ENCODE results near the gene TAMM41.
"Not testable (repeated sequence)": the region's sequence is repeated elsewhere in the genome, so short reads cannot be mapped to it uniquely, and the experiment has no call there.

The TAMM41 gene

DNA sequence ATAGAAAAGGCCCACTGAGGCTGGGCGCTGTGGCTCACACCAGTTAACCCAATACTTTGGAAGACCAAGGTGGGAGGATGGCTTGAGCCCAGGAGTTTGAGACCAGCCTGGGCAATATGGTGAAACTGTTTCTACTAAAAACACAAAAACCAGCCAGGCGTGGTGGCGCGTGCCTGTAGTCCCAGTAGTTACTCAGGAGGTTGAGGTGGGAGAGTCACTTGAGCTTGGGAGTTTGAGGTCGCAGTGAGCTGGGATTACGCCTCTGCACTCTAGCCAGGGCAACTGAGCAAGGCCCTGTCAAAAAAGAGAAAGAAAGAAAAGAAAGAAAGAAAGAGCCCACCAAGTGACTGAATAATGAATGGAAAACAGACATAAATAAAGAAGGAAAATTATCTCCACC lies 32.0 kb downstream of the TAMM41 start:
- DNase-seq (ENCODE audit: low spot score): no peak

DNA sequence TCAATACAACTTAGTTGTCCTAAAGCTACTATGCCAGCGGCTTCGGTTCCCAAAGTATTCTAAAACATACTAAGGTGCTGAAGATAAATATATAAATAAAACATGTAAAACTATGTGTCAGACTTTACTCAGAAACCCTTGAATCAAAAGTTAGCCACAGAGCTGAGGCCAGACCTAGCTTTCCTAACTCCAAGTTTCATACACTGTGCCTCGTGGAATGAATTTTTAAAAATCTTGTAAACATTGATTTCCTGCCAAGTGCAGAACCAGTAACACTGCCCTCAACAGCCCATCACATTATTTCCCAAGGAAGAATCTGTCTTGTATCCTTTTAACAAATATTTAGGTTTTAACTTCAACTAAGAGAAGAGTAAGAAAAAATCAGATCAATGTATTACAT lies 36.4 kb downstream of the TAMM41 start:
- DNase-seq (ENCODE audit: low spot score): no peak

DNA sequence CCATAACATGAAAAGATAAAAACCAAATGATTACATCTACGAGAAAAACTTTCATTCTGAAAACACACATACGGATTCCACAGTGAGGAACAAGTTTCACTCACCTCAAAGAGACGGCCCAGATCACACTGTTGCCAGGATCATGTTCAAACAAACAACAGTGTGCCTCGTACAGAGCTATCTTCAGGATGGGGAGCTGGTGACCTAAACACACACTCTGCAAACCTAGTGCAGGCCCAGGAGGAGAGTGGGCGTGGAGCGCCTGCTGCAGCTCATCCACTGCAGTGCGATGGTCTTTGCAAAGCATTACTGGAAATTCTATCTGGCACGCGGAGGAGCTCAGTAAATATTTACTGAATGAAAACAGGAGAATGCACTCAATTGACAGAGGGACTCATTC lies 38.5 kb downstream of the TAMM41 start:
- DNase-seq (ENCODE audit: low spot score): no peak

DNA sequence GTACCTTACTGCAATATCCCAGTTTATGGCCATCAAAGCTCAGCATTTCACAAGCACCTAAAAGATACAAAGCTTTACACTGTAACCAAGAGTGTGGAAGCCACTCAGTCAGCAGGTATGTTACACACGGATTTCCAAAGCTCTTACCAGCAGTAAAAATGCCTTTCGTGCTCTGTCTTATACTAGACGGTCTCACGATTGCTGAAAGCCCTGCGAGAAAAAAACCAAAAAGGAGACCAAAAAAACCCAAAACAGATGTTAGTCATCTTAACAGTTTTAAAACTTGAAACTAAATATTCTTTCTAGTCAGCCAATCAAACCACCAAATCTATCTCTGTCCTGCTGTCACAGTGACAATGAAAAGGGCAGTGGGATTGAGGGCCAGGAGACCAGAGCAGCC lies 39.0 kb downstream of the TAMM41 start:
- DNase-seq (ENCODE audit: low spot score): no peak

DNA sequence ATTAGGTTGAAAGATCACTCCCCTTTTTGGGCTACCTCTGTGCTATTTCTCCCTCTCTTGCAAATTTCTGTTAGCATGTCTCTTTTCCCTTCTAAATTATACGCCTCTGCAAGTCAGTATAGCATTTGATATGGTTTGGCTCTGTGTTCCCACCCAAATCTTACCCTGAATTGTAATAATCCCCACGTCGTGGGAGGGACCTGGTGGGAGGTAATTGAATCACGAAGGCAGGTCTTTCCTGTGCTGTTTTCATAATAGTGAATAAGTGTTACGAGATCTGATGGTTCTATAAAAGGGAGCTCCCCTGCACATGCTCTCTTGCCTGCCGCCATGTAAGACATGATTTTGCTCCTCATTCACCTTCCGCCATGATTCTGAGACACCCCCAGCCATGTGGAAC lies 41.0 kb downstream of the TAMM41 start:
- no peak for DNase-seq (ENCODE audit: low spot score)

DNA sequence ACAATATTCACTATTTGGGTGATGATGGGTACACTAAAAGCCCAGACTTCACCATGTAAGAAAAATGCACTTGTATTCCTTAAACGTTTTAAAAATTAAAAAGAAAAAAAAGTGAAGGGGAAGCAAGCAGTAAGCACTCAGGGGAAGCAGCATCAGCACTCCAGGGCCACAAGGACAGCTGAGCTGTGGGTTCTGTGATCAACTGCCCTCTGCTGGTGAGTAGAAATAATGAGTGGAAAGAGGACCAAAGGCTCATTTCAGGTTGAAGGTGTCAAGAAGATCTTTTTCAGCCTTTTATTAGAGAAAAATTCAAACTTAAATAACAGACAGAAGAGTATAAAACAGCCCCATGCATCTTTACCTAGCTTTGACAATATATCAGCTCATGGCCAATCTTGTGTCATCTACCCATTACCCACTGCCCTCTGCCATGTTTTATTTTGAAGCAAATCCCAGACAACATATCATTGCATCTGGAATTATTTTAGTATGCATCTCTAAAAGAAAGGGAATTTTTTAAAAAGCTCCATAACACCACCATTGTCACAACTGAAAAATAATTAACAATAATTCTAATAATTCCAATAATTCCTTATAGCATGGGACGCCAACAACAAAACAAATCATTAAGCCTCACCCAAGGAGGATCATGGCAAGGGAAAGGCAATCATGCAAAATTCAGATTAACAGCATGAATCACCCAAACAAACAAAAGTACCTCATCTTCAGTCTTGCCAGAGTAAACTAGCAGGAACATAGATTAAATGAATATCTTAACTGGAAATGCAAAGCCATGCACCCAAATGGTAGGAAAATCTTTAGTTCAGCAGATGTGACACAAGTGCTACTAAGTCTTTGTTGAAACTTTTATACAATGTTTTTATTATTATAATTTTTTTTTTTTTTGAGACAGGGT lies 42.5 kb downstream of the TAMM41 start:
- DNase-seq (ENCODE audit: low spot score): no peak

DNA sequence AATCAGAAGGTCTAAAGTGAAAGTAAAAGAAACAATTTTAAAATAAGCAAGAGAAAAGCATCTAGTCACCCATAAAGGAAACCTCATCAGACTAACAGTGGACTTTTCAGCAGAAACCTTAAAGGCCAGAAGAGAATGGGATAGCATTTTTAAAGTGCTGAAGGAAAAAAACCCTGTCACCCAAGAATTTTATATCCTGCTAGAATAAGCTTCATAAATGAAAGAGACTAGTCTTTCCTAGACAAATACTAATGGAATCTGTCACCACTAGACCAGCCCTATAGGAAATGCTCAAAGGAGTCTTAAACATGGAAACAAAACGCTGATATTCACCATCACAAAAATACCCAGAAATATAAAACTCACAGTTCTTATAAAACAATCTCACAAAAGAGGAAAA lies 46.9 kb downstream of the TAMM41 start:
- DNase-seq (ENCODE audit: low spot score): no peak

DNA sequence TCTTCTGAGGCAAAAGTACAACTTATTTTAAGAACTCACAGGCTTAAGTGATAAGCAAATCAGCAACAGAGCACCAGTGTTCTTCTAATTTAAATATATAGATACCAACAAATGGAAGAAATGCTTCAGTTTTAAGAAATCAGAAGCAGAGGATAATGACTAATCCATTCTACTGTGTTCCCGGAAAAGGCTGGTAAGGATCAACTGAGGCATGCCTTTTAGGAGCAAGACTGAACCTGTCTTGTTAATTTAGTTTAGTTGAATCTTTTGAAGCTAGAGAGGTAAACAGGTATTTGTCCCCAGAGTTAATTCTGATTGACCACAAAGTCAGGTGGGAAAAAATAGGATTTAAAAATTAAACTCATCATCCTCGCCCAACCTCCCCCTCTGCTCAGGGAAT lies 51.8 kb downstream of the TAMM41 start:
- DNase-seq (ENCODE audit: low spot score): no peak

DNA sequence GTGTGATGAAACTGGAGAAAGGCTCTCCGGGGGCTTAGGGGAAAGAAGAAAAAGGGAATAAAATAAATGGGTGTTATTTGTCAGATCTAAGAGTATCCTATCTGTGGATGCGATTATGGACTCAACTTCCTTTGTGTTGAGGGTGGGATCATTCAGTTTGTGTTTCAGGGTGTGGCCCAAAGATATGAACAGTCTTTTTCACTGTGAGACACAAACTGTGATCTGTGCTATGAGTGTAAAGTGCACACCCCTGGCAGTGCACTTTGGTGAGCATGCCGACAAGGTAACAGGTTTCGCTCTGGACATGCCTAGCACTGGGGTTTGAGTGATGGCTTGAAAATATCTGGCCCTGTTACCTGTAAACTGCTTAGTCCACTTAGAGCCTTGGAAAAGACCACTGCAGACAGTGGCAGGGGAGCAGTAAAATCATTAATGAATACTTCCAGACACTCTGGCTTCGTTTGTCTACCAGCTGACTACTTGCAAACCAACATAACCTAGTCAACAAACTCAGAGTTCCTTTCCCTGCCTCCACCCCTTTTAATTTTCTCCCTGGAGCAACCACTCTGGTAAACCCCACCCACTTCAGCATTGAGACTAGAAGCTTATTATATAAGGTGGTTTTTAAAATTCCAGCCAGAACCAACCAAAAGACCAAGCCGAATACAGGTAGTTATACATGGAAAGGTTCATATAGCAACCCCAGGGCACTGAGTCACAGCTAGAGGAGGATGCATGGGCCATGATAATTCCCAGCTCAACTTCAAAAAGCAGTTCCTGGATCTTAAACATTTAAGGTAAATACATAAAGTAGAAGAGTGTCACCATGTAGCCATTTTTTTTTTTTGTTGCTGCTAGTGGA lies 55.1 kb downstream of the TAMM41 start:
- no peak for DNase-seq (ENCODE audit: low spot score)

DNA sequence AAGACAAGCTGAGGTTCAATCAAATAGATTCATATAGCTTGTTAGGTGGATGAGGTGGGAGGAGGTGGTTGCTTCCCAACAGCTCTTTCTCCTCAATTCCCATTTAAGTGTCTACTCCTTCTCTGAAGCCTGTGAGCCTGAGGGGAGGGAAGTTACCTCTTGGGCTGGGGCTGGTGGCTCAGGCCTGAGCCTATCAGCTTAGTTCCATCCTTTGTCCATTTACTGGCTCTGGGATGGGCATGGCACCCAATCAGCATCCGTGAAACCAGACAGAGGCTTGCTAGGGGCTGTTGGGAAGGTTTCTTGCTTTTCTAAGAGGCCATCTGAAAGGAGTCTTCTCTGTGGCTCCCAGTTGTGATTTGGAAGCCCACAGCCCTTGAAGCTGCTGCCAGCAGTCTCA lies 57.3 kb downstream of the TAMM41 start:
- no peak for DNase-seq (ENCODE audit: low spot score)

DNA sequence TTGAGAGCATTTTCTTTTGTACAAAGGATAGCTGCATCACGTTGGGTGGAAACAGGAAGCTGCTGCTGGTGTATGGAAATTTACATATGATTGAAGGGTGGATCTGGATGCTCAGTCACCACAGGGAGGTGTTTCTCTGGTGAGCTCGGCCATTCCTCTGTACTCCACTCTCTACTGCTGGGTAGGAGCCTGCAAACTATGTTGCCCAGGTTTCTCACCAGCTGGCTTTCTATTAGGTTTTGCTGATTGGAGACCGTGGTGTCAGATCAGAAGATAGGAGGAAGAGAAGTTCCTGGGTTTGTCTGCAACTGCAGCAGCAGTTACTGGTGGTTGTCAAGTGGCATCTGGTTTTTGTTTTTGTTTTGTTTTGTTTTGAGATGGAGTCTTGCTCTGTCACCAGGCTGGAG lies 61.7 kb downstream of the TAMM41 start:
- DNase-seq (ENCODE audit: low spot score): no peak

DNA sequence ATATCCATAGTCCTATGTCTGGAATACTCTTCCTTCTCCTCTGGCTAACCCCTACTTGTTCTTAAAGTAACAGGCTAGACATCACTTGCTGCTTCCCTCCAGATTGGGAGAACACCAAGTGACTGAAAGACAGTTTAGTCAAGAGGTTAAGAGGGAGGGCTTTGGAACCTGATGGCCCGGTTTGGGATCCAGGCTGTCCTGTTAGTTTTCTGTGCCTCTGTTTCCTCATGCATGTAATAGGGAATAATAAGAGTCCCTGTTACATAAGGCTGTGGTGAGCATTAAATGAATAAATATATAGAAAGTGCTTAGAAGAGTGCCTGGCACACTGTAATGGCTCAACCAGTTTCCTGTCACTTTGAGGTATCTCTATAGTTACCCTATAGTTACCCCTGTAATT lies 66.3 kb downstream of the TAMM41 start:
- DNase-seq (ENCODE audit: low spot score): no peak

DNA sequence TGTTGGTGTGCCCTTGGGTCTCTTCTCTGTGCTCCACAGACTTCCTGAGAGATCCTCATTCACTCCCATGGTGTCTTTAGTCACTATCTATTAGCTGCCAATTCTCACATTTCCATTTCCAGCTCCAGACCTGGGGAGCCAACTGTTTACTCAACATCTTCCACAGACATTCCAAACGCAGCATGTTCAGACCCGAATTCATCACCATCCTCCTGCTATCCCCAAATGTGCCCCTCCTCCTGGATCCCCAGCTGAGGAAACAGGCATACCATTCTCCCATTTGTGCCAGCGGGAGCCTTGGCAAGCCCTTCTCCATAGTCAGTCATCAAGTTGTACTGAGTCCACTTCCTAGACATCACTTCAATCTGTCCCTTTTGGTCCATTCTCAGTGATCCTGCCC lies 67.1 kb downstream of the TAMM41 start:
- DNase-seq (ENCODE audit: low spot score): no peak

DNA sequence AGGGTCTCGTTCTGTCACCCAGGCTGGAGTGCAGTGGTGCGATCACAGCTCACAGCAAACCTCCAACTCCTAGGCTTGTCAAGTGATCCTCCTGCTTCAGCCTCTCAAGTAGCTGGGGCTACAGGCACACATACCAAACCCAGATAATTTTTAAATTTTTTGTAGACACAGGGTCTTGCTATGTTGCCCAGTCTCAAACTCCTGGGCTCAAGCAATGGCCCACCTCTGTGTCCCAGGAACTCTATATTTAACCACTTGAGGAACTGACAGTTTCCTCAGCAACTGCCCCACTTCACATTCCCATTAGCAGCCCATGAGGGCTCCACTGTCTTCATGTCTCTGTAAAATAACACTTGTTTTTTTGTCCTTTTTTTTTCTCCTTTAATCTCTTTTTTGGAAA lies 68.4 kb downstream of the TAMM41 start:
- no peak for DNase-seq (ENCODE audit: low spot score)

DNA sequence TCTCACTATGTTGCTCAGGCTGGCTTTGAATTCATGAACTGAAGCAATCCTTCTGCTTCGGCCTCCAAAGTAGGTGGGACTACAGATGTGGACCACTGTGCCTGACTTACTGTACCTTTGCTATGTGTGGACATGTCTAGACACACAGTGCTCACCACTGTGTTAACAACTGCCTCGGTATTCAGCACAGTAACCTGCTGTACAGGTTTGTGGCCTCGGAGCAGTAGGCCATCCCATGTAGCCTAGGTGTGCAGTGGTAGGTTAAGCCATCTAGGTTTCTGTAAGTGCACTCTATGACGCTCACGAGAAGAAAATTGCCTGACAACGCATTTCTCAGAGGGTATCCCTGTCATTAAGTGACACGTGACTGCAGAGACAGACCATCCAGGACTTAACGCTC lies 70.3 kb downstream of the TAMM41 start:
- no peak for DNase-seq (ENCODE audit: low spot score)

DNA sequence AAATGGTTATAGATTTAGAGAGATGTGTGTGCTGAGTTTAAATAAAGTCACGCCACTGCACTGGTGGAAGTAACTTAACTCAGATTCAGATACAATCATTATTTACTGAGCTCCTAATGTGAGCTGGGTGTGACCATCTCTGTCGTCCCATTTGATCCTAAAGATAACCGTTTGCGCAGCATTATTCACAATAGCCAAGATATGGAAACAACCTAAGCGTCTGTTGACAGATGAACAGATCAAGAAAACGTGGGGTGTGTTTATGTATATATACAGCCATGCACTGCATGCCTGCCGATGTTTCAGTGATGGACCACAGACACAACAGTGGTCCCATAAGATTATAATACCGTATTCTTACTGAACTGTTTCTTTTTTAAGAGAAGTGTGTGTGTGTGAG lies 71.2 kb downstream of the TAMM41 start:
- no peak for DNase-seq (ENCODE audit: low spot score)

DNA sequence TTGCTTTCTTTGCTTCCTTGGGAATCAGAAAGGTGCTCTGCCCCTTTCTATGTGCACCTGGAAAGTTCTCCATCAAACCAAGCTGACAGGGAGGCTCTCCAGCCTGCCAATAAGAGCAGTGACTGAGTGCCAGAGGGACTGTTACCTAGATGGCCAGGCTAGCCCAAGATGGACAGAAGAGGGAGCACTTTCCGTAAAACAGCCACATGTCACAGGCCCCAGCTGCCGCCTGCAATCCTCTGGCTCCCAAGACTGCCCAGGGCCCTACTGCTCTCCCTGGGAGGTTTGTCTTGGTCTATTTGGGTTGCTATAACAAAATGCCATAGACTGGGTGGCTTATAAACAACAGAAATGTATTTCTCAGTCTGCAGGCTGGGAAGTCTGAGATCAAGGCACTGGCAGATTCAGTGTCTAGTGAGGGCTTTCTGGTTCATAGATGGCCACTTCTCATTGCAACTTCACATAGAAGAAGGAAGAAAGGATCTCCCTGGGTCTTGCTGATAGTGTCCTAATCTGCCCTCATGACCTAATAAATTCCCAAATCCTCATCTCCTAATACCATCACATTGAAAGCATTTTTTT lies 72.3 kb downstream of the TAMM41 start:
- DNase-seq (ENCODE audit: low spot score): no peak

DNA sequence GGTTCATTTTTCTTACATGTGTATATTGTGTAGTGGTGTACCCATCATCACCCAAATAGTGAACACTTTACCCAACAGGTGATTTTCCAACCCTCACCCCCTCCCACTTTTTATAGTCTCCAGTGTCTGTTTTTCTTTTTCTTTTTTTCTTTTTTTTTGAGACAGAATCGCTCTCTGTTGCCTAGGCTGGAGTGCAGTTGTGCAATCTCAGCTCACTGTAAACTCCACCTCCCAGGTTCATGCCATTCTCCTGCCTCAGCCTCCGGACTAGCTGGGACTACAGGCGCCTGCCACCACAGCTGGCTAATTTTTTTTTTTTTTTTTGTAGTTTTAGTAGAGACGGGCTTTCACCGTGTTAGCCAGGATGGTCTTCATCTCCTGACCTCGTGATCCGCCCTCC lies 74.8 kb downstream of the TAMM41 start:
- DNase-seq (ENCODE audit: low spot score): not testable (repeated sequence)

DNA sequence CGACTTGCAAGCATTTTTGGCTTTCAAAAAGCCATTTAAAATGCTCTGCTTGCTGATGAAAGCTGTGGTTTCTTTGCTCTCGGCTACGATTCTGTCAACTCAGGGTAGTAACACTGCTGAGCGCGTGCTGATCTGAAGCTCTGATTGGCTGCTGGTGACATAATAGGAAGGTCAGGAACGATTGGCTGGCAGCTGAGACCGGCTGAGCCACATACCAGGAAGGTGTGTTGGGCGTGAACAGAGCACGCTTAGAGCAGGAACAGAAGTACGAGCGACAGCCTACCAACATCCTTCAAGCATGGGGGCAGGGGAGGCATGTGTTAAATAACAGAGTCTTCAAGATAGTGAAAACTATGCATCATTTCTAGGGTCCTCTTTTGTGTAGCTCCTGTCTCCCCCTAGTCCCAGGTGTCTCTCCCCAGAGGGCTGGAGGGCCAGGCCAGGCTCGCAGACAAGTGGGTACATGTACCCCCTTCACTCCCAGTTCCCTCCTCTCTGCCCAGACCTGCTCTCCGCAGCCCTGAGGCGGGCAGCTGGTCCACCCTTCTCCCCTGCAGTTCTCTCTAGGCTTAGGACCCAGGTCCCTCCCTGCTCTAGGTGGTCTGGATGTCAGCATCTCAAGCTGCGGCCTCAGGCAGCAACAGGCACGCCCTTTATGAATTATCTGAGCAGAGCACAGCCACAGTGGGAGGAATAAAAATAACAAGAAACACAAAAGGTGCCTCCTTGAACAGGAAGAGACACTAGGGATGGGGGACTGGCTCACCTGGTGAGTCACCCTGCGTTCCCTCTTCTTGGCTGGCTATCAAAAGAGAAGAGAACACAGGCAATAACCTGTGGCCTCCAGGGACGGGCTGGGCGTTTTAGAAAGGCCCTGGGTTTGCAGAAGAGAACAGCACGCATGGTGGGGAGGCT lies 76.0 kb downstream of the TAMM41 start:
- no peak for DNase-seq (ENCODE audit: low spot score)

DNA sequence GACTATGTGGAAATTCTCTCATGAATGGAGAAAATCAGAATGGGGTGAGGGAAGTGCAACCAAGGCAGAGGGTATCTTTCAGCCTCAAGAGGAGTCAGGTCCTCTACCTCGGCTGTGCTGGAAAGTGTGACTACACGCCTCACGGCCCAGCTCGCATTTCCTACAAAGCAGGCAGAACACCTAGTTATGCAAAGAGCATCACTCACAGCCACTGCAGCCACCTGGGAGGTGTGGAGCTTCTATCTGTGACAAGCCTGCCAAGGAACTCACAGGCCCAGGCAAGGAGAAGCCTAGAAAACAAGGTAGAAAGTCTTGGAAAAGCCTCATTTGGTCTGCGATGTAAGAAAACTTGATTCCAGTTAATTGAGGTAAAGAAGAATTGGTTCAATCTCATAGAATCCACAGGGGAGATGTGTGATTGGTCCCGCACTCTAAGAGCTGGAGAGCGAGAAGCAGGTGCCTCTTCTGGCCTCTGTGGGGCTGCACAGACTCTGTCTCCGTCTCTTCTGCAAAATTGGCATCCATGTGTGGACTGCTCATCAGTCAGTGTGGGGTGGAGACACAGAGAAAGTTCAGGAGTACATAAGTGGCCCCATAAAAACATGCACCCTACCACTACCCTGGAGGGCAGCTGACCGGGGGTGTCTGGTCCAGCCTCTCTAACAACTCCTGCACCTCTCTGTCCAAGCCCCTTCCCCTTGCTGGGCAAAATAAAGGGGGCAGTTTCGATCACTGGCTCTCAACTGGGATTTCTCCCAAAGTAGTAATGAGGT lies 76.8 kb downstream of the TAMM41 start:
- DNase-seq (ENCODE audit: low spot score): no peak

DNA sequence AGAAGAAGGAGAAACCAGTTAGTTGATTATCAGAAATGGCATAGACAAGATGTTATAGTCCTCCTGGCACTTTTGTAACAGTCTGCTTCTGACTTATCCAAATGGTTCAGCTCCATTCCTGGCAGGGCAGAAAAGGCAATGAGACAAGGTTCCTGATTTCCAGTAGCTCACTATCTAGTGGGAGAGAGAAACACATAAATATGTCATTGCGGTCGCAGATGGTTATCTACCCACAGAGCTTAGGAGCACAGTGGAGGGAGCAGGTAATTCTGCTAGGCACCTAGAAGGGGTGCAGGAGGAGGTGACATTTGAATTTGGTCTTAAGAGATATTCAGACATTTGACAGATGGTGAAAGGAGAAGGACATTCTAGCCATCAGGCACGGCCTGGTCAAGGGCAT lies 78.1 kb downstream of the TAMM41 start:
- DNase-seq (ENCODE audit: low spot score): no peak

All from left forelimb (tissue), 1 donor.